ENCODE data around the gene CCDC57. TPM values are rescaled to one million over a fixed set of nuclear protein-coding genes. Genes with fewer than 3 reads are reported as not detected.

Gene CCDC57
- total RNA-seq, 1 donor from 2014 or later: 15.0 TPM

DNA sequence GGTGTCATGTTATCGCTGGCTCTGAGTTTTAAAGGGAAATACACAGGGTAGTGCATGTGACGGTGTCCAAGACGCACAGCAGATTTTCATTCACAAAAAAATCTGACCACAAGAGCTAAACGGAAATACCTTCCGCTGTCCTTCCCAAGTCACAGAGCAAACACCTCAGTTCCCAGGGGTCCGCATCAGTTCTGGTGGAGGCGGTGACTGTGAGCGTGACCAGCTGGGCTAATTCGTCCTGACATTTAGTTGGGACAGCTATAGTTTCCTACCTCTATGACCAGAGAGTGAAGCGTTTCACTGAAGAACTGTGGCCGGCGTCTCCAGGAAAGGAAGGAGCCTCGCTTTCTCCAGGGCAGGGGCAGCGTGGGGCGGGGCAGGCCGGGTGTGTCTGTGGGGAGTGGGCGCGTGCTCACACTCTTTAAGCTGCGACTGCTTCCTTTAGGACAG lies 104.1 kb downstream of the CCDC57 start:
- no peaks in the 10 kb centered on the region for H3K9me3 ChIP-seq (ENCODE audit: low read depth)
- no peaks in the 10 kb centered on the region for H3K27me3 ChIP-seq
- Mint-ChIP-seq H3K4me3 (peak overlapping the region; percentile 27), H3K27me3 (ENCODE audit: insufficient read depth, low read depth) (peaks cover 8% of the 10 kb centered on the region), H3K4me1 (peaks cover 29% of the 10 kb centered on the region), H3K36me3 (peaks cover 6% of the 10 kb centered on the region), H3K27ac (peak overlapping the region; percentile 74), H3K9me3 (no peaks in the 10 kb centered on the region)
- H3F3A ChIP-seq (ENCODE audit: low read depth): peaks cover 26% of the 10 kb centered on the region
- no peaks in the 10 kb centered on the region for H3K79me2 ChIP-seq (ENCODE audit: low read depth)
- no peak overlapping the region for H2AFZ ChIP-seq (replicated peaks)
- no peak overlapping the region for H3K4me2 ChIP-seq
- H3K4me3 ChIP-seq: no peak overlapping the region
- H3K4me1 ChIP-seq: peaks cover 26% of the 10 kb centered on the region
- H3K9ac ChIP-seq: no peak overlapping the region
- no peaks in the 10 kb centered on the region for H3K36me3 ChIP-seq
- no peak for DNase-seq (ENCODE audit: low spot score)
- no peak for TF ChIP-seq EZH2 (IDR thresholded peaks at IDR 0.05)
- TF ChIP-seq, protein P1, sequence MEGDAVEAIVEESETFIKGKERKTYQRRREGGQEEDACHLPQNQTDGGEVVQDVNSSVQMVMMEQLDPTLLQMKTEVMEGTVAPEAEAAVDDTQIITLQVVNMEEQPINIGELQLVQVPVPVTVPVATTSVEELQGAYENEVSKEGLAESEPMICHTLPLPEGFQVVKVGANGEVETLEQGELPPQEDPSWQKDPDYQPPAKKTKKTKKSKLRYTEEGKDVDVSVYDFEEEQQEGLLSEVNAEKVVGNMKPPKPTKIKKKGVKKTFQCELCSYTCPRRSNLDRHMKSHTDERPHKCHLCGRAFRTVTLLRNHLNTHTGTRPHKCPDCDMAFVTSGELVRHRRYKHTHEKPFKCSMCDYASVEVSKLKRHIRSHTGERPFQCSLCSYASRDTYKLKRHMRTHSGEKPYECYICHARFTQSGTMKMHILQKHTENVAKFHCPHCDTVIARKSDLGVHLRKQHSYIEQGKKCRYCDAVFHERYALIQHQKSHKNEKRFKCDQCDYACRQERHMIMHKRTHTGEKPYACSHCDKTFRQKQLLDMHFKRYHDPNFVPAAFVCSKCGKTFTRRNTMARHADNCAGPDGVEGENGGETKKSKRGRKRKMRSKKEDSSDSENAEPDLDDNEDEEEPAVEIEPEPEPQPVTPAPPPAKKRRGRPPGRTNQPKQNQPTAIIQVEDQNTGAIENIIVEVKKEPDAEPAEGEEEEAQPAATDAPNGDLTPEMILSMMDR (IDR thresholded peaks at IDR 0.05): no peak
- TF ChIP-seq EZH2phosphoT487 (IDR thresholded peaks at IDR 0.05): no peak
- no peaks in the 10 kb centered on the region for H4K20me1 ChIP-seq (ENCODE audit: low read depth)
- no peak overlapping the region for H3K27ac ChIP-seq

- H3K27ac ChIP-seq: no peak overlapping the region
- Mint-ChIP-seq H3K4me1 (peaks cover 34% of the 10 kb centered on the region), H3K9me3 (no peaks in the 10 kb centered on the region), H3K4me3 (no peak overlapping the region), H3K27ac (no peak overlapping the region), H3K27me3 (ENCODE audit: insufficient read depth, low read depth) (peaks cover 8% of the 10 kb centered on the region), H3K36me3 (peaks cover 6% of the 10 kb centered on the region)
- no peak overlapping the region for H2AFZ ChIP-seq (replicated peaks)
- TF ChIP-seq, protein P1 (IDR thresholded peaks at IDR 0.05): no peak
- TF ChIP-seq EZH2phosphoT487 (IDR thresholded peaks at IDR 0.05) (no peak), EZH2 (IDR thresholded peaks at IDR 0.05) (no peak)
- H3K36me3 ChIP-seq: no peaks in the 10 kb centered on the region
- H3F3A ChIP-seq (ENCODE audit: low read depth): peaks cover 31% of the 10 kb centered on the region
- no peaks in the 10 kb centered on the region for H3K9me3 ChIP-seq (ENCODE audit: low read depth)
- H3K4me3 ChIP-seq: no peak overlapping the region
- no peaks in the 10 kb centered on the region for H3K27me3 ChIP-seq
- no peaks in the 10 kb centered on the region for H4K20me1 ChIP-seq (ENCODE audit: low read depth)
- DNase-seq (ENCODE audit: low spot score): no peak
- H3K9ac ChIP-seq: no peak overlapping the region
- no peaks in the 10 kb centered on the region for H3K79me2 ChIP-seq (ENCODE audit: low read depth)
- peaks cover 30% of the 10 kb centered on the region for H3K4me1 ChIP-seq
- H3K4me2 ChIP-seq: no peak overlapping the region
Measured at GRCh38 chr17:82108038-82108437, 104.6 kb downstream of the CCDC57 start.

DNA sequence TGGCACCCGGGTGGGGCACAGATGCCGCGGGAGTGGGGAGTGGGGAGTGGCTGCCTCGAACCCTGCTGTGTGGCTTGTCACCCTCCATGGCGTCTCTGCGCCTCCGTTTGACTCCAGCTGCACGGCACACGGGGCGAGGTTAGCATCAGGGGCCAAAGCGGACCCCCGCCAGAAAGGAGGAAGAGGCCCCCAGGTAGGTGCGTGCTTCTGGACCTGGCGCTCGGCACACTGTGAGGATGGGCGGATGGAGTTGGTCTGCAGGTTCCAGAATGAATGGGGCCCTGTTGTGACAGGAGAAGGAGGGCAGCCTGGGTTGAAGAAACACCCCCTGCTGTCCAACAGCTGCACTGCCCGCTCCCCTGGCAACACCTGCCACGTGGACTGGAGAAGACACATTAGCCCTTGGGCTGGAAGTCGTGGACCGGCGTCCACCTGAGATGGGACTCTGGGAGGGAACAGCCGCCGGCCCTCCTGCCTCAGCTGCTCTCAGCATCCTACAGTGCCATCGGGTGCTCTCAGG lies 105.2 kb downstream of the CCDC57 start:
- Mint-ChIP-seq H3K27me3 (ENCODE audit: insufficient read depth, low read depth) (peaks cover 8% of the 10 kb centered on the region), H3K36me3 (peaks cover 6% of the 10 kb centered on the region), H3K27ac (no peak overlapping the region), H3K9me3 (no peaks in the 10 kb centered on the region), H3K4me3 (no peak overlapping the region), H3K4me1 (peaks cover 39% of the 10 kb centered on the region)
- H3K4me1 ChIP-seq: peaks cover 37% of the 10 kb centered on the region
- H4K20me1 ChIP-seq (ENCODE audit: low read depth): no peaks in the 10 kb centered on the region
- H3K27me3 ChIP-seq: no peaks in the 10 kb centered on the region
- TF ChIP-seq, protein P1 (IDR thresholded peaks at IDR 0.05): peak; percentile 33
- TF ChIP-seq EZH2 (IDR thresholded peaks at IDR 0.05) (no peak), EZH2phosphoT487 (IDR thresholded peaks at IDR 0.05) (no peak)
- H3K4me2 ChIP-seq: no peak overlapping the region
- no peak for DNase-seq (ENCODE audit: low spot score)
- H3K9ac ChIP-seq: no peak overlapping the region
- no peaks in the 10 kb centered on the region for H3K36me3 ChIP-seq
- H3K9me3 ChIP-seq (ENCODE audit: low read depth): no peaks in the 10 kb centered on the region
- H3K79me2 ChIP-seq (ENCODE audit: low read depth): no peaks in the 10 kb centered on the region
- H3K27ac ChIP-seq: no peak overlapping the region
- H3F3A ChIP-seq (ENCODE audit: low read depth): peaks cover 37% of the 10 kb centered on the region
- no peak overlapping the region for H3K4me3 ChIP-seq
- no peak overlapping the region for H2AFZ ChIP-seq (replicated peaks)
